Measurements from ENCODE around the gene ARL15. TPM values are rescaled to one million over a fixed set of nuclear protein-coding genes. Genes with fewer than 3 reads are reported as not detected.

Gene ARL15
- total and polyA plus RNA-seq, 2 of the 8 experiments (the other 6 are each of a cell fraction or from before 2014, with no cell fraction given): 9.9 to 21.2 TPM

DNA sequence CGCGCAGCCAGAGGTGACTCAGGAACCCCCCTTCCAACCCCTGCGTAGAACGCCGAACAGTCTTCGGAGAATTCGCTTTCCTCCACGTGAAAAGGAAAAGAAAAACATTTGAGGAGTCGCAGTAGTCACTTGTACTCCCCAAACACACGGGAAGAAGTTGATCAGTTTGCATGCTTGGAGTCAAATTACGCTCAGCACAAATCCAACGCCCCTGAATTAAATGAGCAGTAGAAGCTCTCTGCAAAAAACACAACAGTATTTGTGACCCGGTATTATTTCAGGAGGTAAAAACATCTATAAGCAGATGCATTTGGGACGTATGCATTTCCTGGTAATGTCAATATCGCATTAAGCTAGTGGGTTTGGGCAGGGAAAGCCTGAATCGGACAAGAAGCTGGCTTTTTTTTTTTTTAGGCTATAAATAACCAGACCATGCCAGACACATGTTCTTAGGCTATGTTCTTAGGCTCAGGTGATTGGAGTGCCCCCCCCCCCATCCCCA is 854 bp upstream of the ARL15 start:
- Histone ChIP-seq H3K79me2 (ENCODE audit: control insufficient read depth in 1 of 2, insufficient read depth in 2 of 2, low read length in 2 of 2) (peaks cover 3 to 30% of the 10 kb centered on the region in 2 experiments; a peak in 3 of 4 replicates), H2BK20ac (ENCODE audit: low read length) (no peak overlapping the region), H3K79me1 (ENCODE audit: low read depth, low read length) (no peaks in the 10 kb centered on the region), H3K4me1 (replicated peaks in 1 of 4; ENCODE audit: control insufficient read depth in 3 of 4, insufficient read depth in 4 of 4, low read length in 3 of 4) (peaks cover 0 to 3% (median 3%) of the 10 kb centered on the region in 4 experiments; a peak in 4 of 7 replicates), H3K9me3 (ENCODE audit: insufficient read depth in 2 of 2, low read depth in 1 of 2, low read length in 1 of 2) (no peaks in the 10 kb centered on the region), H2AK5ac (ENCODE audit: low read depth, low read length) (no peak overlapping the region), H3K14ac (ENCODE audit: insufficient read length) (no peak overlapping the region), H3K4ac (replicated peaks; ENCODE audit: insufficient read length, low read depth, low read length) (no peak overlapping the region), H3K4me3 (ENCODE audit: extremely low read depth in 1 of 4, insufficient read depth in 2 of 4, low read depth in 3 of 4, low read length in 4 of 4) (peak overlapping the region; percentile 81 to 86 (median 84)), H2BK120ac (replicated peaks; ENCODE audit: low read depth, low read length) (no peak overlapping the region), H4K5ac (ENCODE audit: insufficient read length, low read depth, low read length) (no peak overlapping the region), H2BK5ac (ENCODE audit: low read depth, low read length) (0 out of 2 replicates have a peak overlapping the region, but pooled peaks have one; percentile 57), H3K9ac (replicated peaks in 1 of 4; ENCODE audit: extremely low read depth in 1 of 4, low read depth in 3 of 4, low read length in 3 of 4) (peak overlapping the region; percentile 62 to 83 (median 74); a peak in 6 of 7 replicates), H3K23ac (ENCODE audit: insufficient read length) (no peak overlapping the region), H3K27me3 (replicated peaks in 1 of 4; ENCODE audit: control insufficient read depth in 3 of 4, extremely low read depth in 1 of 4, insufficient read depth in 3 of 4, low read length in 3 of 4) (peaks cover 0 to 2% (median 0%) of the 10 kb centered on the region in 4 experiments; a peak in 1 of 7 replicates), H3K27ac (ENCODE audit: low read depth, low read length) (no peak overlapping the region), H4K91ac (replicated peaks; ENCODE audit: insufficient read length, low read length) (no peak overlapping the region), H2BK15ac (ENCODE audit: low read length) (no peak overlapping the region), H3K4me2 (ENCODE audit: insufficient read depth in 1 of 2, low read depth in 2 of 2, low read length in 2 of 2) (peak overlapping the region; percentile 82 to 94), H3K56ac (replicated peaks; ENCODE audit: insufficient read length, low read depth, low read length) (no peak overlapping the region), H3K23me2 (ENCODE audit: low read depth, low read length) (peaks cover 15% of the 10 kb centered on the region), H2AFZ (ENCODE audit: low read length) (peak overlapping the region; percentile 70), H4K8ac (ENCODE audit: extremely low read depth, insufficient read depth, low read length) (no peak overlapping the region), H3K18ac (ENCODE audit: extremely low read depth, low read length) (peak overlapping the region; percentile 86), H4K20me1 (replicated peaks in 1 of 2; ENCODE audit: control insufficient read depth in 1 of 2, insufficient read depth in 2 of 2, low read length in 2 of 2) (peaks cover 0 to 4% of the 10 kb centered on the region in 2 experiments), H2BK12ac (ENCODE audit: low read depth, low read length) (peak overlapping the region; percentile 82), H3K36me3 (ENCODE audit: control insufficient read depth in 2 of 4, insufficient read depth in 4 of 4, low read length in 3 of 4) (no peaks in the 10 kb centered on the region)
- CTCF ChIA-PET (ENCODE audit: partially characterized antibody): interaction anchor here (0.6 to 4.2 kb wide), 14 partner anchors 10 to 725 kb away, joined by 3 to 26 read pairs (median 5); no protein-coding TSS in a partner anchor
- no peak for DNase-seq (ENCODE audit: low read depth in 1 of 2, low spot score in 2 of 2)
- FAIRE-seq: no peak
- TF ChIP-seq, protein P1, sequence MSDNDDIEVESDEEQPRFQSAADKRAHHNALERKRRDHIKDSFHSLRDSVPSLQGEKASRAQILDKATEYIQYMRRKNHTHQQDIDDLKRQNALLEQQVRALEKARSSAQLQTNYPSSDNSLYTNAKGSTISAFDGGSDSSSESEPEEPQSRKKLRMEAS (IDR thresholded peaks at IDR 0.05): 0 out of 2 replicates have a peak, but pooled peaks have one; percentile 3
- no peak for TF ChIP-seq CHD1 (IDR thresholded peaks at IDR 0.05; ENCODE audit: low read depth, low read length)
- TF ChIP-seq RFX5 (IDR thresholded peaks at IDR 0.05; ENCODE audit: borderline replicate concordance, low read depth, low read length): no peak
- POLR2A ChIA-PET (ENCODE audit: partially characterized antibody): interaction anchor here (0.6 to 3.0 kb wide), 30 partner anchors 9 to 580 kb away, joined by 3 to 26 read pairs (median 5); partner anchors contain the start of gene SNX18
- WGBS, 2 experiments (ENCODE audit: extremely low coverage in 1 of 2, insufficient coverage in 1 of 2, insufficient read length in 1 of 2, insufficient replicate concordance in 2 of 2, low coverage in 1 of 2, low lambda C conversion rate in 2 of 2, missing lambda C conversion rate in 1 of 2): 7% methylated on average over 7 of the region's 16 CpGs; no CpG with 5 or more reads in 1 of the 2 experiments

Data from H1 (cell line).